ENCODE data around the gene BLTP1.

Gene BLTP1

GRCh38 chr4:122195718-122196117 is 43.6 kb downstream of the BLTP1 start:
- Histone ChIP-seq H3K27me3 (replicated peaks; ENCODE audit: insufficient read depth, low read length) (no peaks in the 10 kb centered on the region), H3K27ac (ENCODE audit: low read length) (no peak overlapping the region)

More at GRCh38 chr4:122195718-122196117, 43.6 kb downstream of the BLTP1 start:
- no peak overlapping the region for H2AFZ ChIP-seq (ENCODE audit: low read length)
- no peaks in the 10 kb centered on the region for H3F3A ChIP-seq (ENCODE audit: insufficient read depth, low read length)
- H3K9ac ChIP-seq (ENCODE audit: low read length), result no peak overlapping the region
- no peaks in the 10 kb centered on the region for H3K36me3 ChIP-seq (replicated peaks; ENCODE audit: insufficient read depth, low read length)
- H3K9me2 ChIP-seq (replicated peaks; ENCODE audit: insufficient read depth, low read length), result no peaks in the 10 kb centered on the region
- H3K4me1 ChIP-seq (ENCODE audit: low read length), result 0 out of 2 replicates have a peak, but pooled peaks cover 4% of the 10 kb centered on the region
- no peak overlapping the region for H3K4me3 ChIP-seq (ENCODE audit: low read length)
- no peaks in the 10 kb centered on the region for H4K20me1 ChIP-seq (ENCODE audit: insufficient read depth, low read length)
- no peaks in the 10 kb centered on the region for H3K79me2 ChIP-seq (ENCODE audit: low read length)
- DNase-seq, result no peak
- no peak for TF ChIP-seq CTCF (IDR thresholded peaks at IDR 0.05; ENCODE audit: low read length)
- TF ChIP-seq EZH2phosphoT487 (IDR thresholded peaks at IDR 0.05; ENCODE audit: low read length), result no peak
- no peak for TF ChIP-seq EZH2 (optimal IDR thresholded peaks at IDR 0.05; ENCODE audit: low read depth, low read length)
- no peak overlapping the region for H3K4me2 ChIP-seq (ENCODE audit: low read depth, low read length)
- no peaks in the 10 kb centered on the region for H3K9me3 ChIP-seq (replicated peaks; ENCODE audit: insufficient read depth, low read length)
